COLO829 (cell line): ENCODE data around the gene SEZ6.

Source experiments
- DNase-seq: peaks from one replicate; pipeline ENCODE4 v3.0.0; 2012; ENCODE audit warnings: low spot score

The SEZ6 gene

DNA sequence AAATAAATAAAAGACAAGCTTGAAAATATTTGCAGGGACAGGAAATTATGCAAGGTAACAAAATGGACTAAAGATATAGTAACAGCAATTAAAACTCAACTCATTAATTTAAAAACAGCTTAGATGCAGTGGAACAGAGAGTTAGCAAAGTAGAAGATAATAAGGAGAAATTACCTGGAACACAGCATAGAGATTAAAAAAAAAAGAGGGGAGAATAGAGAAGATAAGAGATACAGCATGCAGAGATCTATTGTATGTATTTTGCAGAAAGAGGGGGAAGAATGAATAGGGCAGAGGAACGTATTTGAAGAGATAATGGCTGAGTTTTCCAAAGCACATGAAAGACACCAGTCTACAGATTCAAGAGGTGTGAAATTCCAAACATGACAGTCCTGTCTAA, 28.7 kb upstream of the SEZ6 start:
- no peak for DNase-seq

GRCh38 chr17:29032857-29033197, 27.0 kb upstream of the SEZ6 start:
- DNase-seq, result no peak

GRCh38 chr17:29032013-29032856, 26.4 kb upstream of the SEZ6 start:
- DNase-seq, result no peak

DNA sequence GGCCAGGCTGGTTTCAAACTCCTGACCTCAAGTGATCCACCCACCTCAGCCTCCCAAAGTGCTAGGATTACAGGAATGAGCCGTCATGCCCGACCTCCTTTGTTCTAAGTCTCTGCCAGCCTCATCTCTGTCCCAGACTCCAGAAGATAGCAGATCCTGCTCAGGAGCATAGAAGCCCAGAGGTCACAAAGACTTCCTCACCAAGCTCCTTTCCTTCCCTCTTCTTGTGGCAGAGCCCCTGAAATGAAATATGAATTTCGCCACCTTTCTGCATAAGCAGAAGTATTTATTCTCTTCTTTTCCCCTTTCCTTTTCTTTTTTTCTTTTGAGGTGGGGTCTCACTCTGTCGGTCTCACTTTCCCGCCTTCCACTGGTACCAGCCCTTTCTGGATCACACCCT, 25.7 kb upstream of the SEZ6 start:
- no peak for DNase-seq

GRCh38 chr17:29024316-29024952, 18.6 kb upstream of the SEZ6 start:
- no peak for DNase-seq

- no peak for DNase-seq
Measured at GRCh38 chr17:29022074-29022473, 16.2 kb upstream of the SEZ6 start.

- no peak for DNase-seq
Measured at GRCh38 chr17:29021226-29021625, 15.4 kb upstream of the SEZ6 start.

GRCh38 chr17:29020576-29020975, 14.7 kb upstream of the SEZ6 start:
- no peak for DNase-seq

DNA sequence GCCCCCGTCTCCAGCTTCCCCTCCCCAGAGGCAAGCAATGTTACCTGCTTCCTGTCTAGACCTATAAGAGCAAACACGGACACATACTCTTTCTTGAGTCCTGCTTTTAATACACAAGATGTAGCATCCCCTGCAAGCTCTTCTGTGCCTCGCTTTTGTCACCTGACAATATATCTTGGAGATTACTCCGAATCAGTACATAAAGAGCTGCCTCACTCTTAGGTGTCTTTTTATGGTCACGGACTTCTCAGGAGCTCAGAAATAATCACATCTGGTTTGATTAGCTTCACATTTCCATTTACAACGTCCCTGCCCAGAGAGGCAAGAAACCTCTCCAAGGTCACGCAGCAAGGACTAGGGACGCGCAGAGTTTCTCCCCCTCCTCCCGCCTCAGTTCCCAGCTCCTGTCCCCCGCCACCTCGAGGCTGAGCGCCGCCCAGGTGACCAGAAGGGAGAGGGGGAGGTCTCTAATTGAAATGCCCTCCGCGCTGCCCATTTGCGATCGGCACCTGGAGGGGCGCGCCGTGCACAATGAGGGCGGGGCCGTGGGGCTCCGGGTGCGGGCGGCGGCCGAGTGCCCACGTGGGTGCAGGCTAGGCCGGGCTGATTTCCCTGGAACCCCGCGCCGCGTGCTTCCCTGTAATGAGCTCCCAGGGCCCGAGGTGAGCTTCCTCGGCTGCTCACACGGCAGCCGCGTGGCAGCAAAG, 13.8 kb upstream of the SEZ6 start:
- no peak for DNase-seq

DNA sequence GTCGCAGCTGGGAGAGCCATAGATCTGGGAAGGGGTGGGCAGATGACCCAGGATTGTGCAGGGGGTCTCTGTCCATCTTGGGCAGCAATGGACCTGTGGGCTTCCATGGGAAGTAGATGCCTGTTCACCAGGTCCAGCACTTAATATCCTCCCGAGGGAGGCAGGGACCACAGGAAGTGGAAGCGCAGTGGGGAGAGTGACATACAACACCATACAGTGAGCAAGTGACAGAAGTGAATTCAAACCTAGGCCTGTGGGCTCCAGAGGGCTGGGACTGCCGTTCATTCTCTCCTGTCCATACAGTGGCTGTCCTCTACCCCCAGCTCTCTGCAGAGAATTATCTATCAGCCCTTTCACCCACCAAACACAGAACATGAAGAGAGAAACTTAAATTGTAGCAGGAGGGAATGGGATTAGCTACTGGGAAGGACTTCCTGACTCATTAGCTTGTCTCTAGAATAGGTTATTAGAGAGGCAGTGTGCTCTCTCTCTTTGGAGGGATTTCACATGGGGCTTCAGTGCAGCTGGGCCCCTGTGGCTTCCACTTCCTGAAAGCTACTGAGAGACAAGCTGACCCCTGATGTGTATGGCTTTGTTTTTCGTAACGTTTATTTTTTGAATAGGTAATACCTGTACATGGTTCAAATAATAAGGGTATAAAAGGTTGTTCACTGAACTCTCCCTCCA, 13.1 kb upstream of the SEZ6 start:
- no peak for DNase-seq

DNA sequence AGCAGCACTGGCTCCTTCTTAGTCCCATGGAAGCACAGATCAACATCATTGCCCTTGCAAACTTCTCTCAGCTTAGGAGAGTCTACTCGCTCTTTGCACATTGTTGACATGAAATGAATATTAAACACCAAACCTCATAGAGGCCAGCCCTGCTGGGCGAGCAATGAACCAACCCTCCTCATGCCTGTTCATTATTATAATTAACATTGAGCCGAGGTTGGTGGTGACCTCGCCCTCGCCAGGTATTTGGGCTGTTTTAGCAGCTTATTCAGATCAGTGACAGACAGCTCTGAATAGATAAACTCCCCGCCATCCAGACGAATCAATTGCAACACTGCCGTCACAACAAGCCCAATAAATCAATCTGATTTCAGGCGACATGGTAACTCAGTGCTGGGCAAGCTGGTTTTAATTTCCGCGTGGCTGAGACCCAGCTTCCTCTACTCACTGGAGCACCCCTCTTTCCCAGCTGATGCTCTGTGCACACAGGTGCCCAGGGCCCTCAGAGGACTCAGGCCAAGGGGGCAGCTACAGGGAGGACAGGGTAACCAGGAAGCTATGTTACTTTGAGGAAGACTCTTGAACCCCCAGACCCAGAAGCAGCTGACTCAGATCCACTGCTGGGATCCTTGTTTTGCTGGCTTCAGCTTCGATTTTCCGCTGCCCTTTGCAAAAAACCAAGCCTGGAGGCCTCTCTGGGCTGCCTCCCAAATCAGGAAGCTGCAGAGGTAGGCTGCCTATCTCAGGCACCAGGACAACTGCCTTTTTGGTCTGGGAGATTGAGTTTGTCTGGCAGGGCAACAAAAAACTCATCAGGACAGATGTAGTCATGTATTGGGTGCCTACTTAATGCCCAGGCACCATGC, 10.7 kb upstream of the SEZ6 start:
- no peak for DNase-seq

GRCh38 chr17:29014716-29015115, 8.9 kb upstream of the SEZ6 start:
- peak; percentile 20 for DNase-seq

DNA sequence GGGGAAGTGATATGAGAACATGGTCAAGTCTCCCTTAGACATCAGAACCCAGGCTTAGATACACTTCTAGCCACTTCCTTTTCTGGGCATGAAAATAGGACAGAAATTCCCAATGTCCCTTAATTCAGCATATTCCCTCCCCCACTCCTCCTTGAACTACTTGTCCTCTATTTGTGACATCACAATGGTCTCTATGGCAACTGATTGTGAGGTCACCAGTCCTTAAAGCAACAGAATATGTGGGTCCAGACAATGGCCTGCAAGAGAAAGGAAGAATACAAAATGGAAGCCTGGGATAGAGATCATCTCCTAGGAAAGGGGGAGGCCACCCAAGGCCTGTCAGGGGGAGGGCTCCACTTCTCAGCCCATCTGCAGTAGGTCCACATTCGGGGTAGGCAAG, 6.7 kb upstream of the SEZ6 start:
- no peak for DNase-seq

DNA sequence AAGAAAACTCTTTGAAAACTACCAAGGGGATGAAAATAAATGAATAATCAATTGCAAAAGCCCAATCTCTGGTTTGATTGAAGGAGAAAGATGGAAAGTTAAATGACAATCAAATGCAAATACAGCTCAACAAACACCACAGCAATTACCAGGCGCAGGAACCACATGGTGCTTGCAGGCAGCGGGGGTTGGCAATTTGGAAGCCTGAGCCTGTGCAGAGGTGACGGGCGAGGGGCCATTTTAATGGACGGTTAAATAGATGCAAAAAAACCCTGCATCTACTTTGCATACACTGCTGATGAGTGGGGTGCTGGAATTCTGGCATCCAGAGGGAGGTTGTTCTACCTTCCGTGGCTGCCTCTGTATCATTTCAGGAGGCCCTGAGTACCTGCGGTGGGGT, 4.8 kb upstream of the SEZ6 start:
- DNase-seq, result no peak

- no peak for DNase-seq
Measured at GRCh38 chr17:29010129-29010528, 4.3 kb upstream of the SEZ6 start.

DNA sequence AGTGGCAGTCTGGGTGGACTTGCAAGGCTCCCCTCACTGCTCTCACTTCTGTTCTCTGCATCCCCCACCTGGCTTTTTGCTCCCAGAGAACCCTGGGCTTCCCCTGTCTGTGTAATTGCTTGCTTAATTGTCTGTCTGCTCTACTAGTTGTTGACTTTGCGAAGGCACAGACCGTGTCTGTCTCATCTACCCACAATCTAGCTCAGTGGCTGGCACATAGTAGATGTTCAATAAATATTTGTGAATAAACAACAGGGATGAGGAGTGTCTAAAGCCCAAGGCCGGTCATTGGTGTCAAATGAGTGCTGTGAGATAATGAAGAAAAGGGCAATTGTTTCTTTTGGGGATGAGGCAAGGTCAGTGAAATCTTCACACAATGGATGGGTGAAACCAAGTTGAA, 2.8 kb upstream of the SEZ6 start:
- no peak for DNase-seq

GRCh38 chr17:29007860-29008455, 2.1 kb upstream of the SEZ6 start:
- peak; percentile 20 for DNase-seq

GRCh38 chr17:29007456-29007855, 1.6 kb upstream of the SEZ6 start:
- no peak for DNase-seq

DNA sequence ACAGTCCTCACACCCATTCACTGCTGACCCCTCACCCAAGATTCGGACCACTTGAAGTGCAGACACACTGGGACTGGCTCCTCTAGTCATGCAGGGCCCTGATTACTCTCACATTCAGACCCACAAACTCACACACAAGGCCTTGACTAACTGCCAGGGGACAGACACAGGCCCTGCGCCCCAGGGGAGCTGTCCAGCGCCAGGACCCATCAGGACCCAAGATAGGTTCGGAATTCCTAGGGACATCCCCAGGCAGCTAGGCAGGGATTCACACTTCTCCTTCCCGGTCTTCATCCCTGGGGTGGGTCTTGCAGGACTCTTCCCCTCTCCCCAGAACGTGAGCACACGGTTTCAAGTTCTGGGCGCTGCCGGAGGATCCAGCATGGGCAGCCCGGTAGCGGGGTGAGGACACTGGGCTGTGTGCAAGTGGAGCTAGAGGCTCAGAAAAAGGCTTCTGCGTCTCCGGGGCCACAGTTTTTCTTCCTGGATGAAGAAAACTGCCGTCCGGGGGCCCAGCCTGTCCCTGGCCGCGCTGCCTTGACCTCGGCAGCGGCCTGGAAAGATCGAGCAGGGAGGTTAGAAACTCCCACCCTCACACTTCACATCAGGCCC, 1.6 kb downstream of the SEZ6 start:
- DNase-seq, result no peak

GRCh38 chr17:29003289-29003688, 2.5 kb downstream of the SEZ6 start:
- no peak for DNase-seq

DNA sequence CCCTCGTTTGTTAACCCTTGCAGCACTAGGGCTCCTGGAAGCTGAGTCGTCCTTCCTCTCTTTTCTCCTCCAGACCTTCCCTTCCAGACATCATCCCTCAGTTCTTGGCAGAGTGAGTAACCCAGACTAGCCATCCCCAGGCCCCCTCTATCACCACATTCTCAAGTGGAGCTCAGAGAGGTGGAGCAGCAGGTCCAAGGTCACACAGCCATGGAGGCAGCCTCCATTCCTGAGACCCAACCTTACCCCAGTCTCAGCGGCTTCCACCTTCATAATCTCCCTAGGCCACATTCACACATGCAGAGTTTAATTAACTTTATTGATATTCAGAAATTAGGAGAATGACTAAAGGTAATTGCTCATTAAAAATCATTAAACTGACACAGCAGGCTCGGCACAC, 3.0 kb downstream of the SEZ6 start:
- no peak for DNase-seq
